ENCODE measurements around the gene COPG1.

COPG1 gene

GRCh38 chr3:129280183-129280582 is 30.8 kb downstream of the COPG1 start:
- DNase-seq (ENCODE audit: low read depth) = no peak

- no peak for DNase-seq (ENCODE audit: low read depth)
Measured at GRCh38 chr3:129281726-129282125, 32.3 kb downstream of the COPG1 start.

- DNase-seq (ENCODE audit: low read depth) = no peak
Measured at GRCh38 chr3:129282727-129283327, 33.4 kb downstream of the COPG1 start.

- no peak for DNase-seq (ENCODE audit: low read depth)
Measured at GRCh38 chr3:129286081-129286480, 36.7 kb downstream of the COPG1 start.

GRCh38 chr3:129288446-129288845 is 39.0 kb downstream of the COPG1 start:
- no peak for DNase-seq (ENCODE audit: low read depth)

- DNase-seq (ENCODE audit: low read depth) = no peak
Measured at GRCh38 chr3:129289201-129289921, 40.0 kb downstream of the COPG1 start.

GRCh38 chr3:129291236-129291886 is 42.0 kb downstream of the COPG1 start:
- DNase-seq (ENCODE audit: low read depth) = no peak

- no peak for DNase-seq (ENCODE audit: low read depth)
Measured at GRCh38 chr3:129295286-129295685, 45.9 kb downstream of the COPG1 start.

GRCh38 chr3:129304146-129304961 is 54.9 kb downstream of the COPG1 start:
- DNase-seq (ENCODE audit: low read depth) = no peak

GRCh38 chr3:129304962-129305222 is 55.5 kb downstream of the COPG1 start:
- no peak for DNase-seq (ENCODE audit: low read depth)

GRCh38 chr3:129305592-129306091 is 56.2 kb downstream of the COPG1 start:
- no peak for DNase-seq (ENCODE audit: low read depth)

- DNase-seq (ENCODE audit: low read depth) = no peak
Measured at GRCh38 chr3:129308636-129309035, 59.2 kb downstream of the COPG1 start.

GRCh38 chr3:129310111-129311011 is 61.0 kb downstream of the COPG1 start:
- DNase-seq (ENCODE audit: low read depth) = no peak

- no peak for DNase-seq (ENCODE audit: low read depth)
Measured at GRCh38 chr3:129311054-129311902, 61.9 kb downstream of the COPG1 start.

- DNase-seq (ENCODE audit: low read depth) = no peak
Measured at GRCh38 chr3:129312021-129312639, 62.7 kb downstream of the COPG1 start.

- no peak for DNase-seq (ENCODE audit: low read depth)
Measured at GRCh38 chr3:129312671-129313414, 63.4 kb downstream of the COPG1 start.

GRCh38 chr3:129313415-129313664 is 63.9 kb downstream of the COPG1 start:
- DNase-seq (ENCODE audit: low read depth) = no peak

- peak; percentile 9 for DNase-seq (ENCODE audit: low read depth)
Measured at GRCh38 chr3:129313665-129314385, 64.4 kb downstream of the COPG1 start.
